Adrenal gland (tissue), 12 donors: ENCODE data around the gene RGS6. TPM values are rescaled to one million over a fixed set of nuclear protein-coding genes. Genes with fewer than 3 reads are reported as not detected.

Source experiments
- DNase-seq, 7 donors: peaks; one replicate each; pipeline ENCODE4 v3.0.0-alpha.2; 2019 to 2020
- H3K27ac ChIP-seq, 5 donors: fragments of 200-600 bp; sonication (generic) in 4 of 5; 1 replicate in 3 of 5; 2 replicates in 2 of 5; pipeline versions ENCODE4 v1.5.1 to v1.8.0; 2016 to 2020; ENCODE audit warnings: mild to moderate bottlenecking in 1 of 5
- H3K27me3 ChIP-seq: fragments of 200-600 bp; 2 replicates; pipeline ENCODE4 v1.8.0; 2021
- H3K36me3 ChIP-seq, 2 donors: fragments of 200-600 bp; replicated peaks in 1 of 2; 1 replicate in 1 of 2; 2 replicates in 1 of 2; pipeline versions ENCODE4 v1.5.1 to v1.8.0; 2018 to 2022
- H3K4me1 ChIP-seq, 2 donors: fragments of 200-600 bp; replicated peaks in 1 of 2; 1 replicate in 1 of 2; 2 replicates in 1 of 2; pipeline versions ENCODE4 v1.5.1 to v1.8.0; 2018 to 2021
- H3K4me3 ChIP-seq, 4 donors: fragments of 200-600 bp; sonication (generic) in 3 of 4; one replicate each; pipeline ENCODE4 v1.5.1; 2016 to 2018
- H3K9me3 ChIP-seq, 3 donors: fragments of 200-600 bp; sonication (generic) in 1 of 3; replicated peaks in 1 of 3; 1 replicate in 2 of 3; 2 replicates in 1 of 3; pipeline versions ENCODE4 v1.5.1 to v1.8.0; 2016 to 2021
- CTCF ChIP-seq, 6 experiments: fragments of 450-650 bp in 4 of 6; fragments of 200-600 bp in 2 of 6; sonication (generic) in 1 of 6; IDR thresholded peaks; 1 replicate in 5 of 6; 2 replicates in 1 of 6; pipeline versions ENCODE4 v1.5.1 to v1.8.0; 2016 to 2021; ENCODE audit warnings: antibody characterized with exemption in 6 of 6, mild to moderate bottlenecking in 2 of 6, moderate library complexity in 1 of 6
- POLR2A ChIP-seq, 2 donors: fragments of 450-650 bp; IDR thresholded peaks; one replicate each; pipeline ENCODE4 v1.6.1; 2017; ENCODE audit warnings: antibody characterized with exemption in 2 of 2, mild to moderate bottlenecking in 2 of 2, moderate library complexity in 1 of 2
- WGBS, 4 donors: extraction: QIAGEN DNeasy Blood & Tissue Kit in 2 of 4; methylation state at CpG; one replicate each; pipeline versions ENCODE4 v1.1.5 to v1.1.7; 2013 to 2017; 5-methylcytosine and 5-hydroxymethylcytosine counted together
- intact Hi-C, 2 donors: fragments of 100-400 bp; cut with DNase I; formaldehyde crosslinking; loops; one replicate each; pipeline versions ENCODE4 v1.14.1 to v1.15.0; 2022 to 2023
- polyA plus RNA-seq, 3 donors: library from polyadenylated mRNA; stranded (reverse); fragments of 200-250 nt in 2 of 3; fragments of 350-450 nt in 1 of 3; fragmentation: Illumina TruSeq in 1 of 3; extraction: RNeasy Lipid Tissue Mini Kit (QIAGEN cat#74804) in 1 of 3; gene quantifications; one replicate each; pipeline ENCODE4 v1.2.3, GENCODE V29; 2013 to 2014
- total RNA-seq, 9 donors: library from RNA; depleted of rRNA in 4 of 9; stranded (reverse); fragments of >200 nt in 4 of 9; fragments of 120-200 nt in 1 of 9; fragmentation: NEBNext Ultra II Directional in 1 of 9; extraction: Animal tissue kit (Norgen Biotek cat#: 25700) in 1 of 9; gene quantifications; one replicate each; pipeline versions ENCODE4 v1.1.0 to v1.2.4, GENCODE V29; 2013 to 2023
- donor health status: healthy with polysubstance abuse.
- donor health status: Bipolar disorder and iron deficiency.
- donor health status: DM: yes; HTN: yes; CAD: no.
- donor health status: DM: no; HTN: no; CAD: no.
- donor health status: DM: no; HTN: no; CAD: no.
- donor health status: DM: yes; HTN: yes; CAD: no.

Gene RGS6
- total and polyA plus RNA-seq, 12 donors = 0.06 to 4.3 (median 0.41) TPM; not detected in 1

- Histone ChIP-seq H3K4me1 (no peaks in the 10 kb centered on the region), H3K36me3 (no peaks in the 10 kb centered on the region), H3K27me3 (no peaks in the 10 kb centered on the region), H3K4me3 (no peak overlapping the region), H3K27ac (no peak overlapping the region), H3K9me3 (no peaks in the 10 kb centered on the region)
- intact Hi-C loops = no loop called here
- DNase-seq = no peak
- WGBS, 4 donors = 46 to 56% (median 49%) methylated on average over 4 of the region's 4 CpGs
- no peak for TF ChIP-seq CTCF (IDR thresholded peaks at IDR 0.05)
- TF ChIP-seq POLR2A (IDR thresholded peaks at IDR 0.05) = no peak
Observed at GRCh38 chr14:72097173-72097783, 165.0 kb downstream of the RGS6 start.

GRCh38 chr14:72098210-72098609, 166.0 kb downstream of the RGS6 start:
- Histone ChIP-seq H3K36me3 (no peaks in the 10 kb centered on the region), H3K4me3 (no peak overlapping the region), H3K4me1 (no peaks in the 10 kb centered on the region), H3K27me3 (no peaks in the 10 kb centered on the region), H3K27ac (no peak overlapping the region), H3K9me3 (no peaks in the 10 kb centered on the region)
- TF ChIP-seq CTCF (IDR thresholded peaks at IDR 0.05) = no peak
- TF ChIP-seq POLR2A (IDR thresholded peaks at IDR 0.05) = no peak
- WGBS, 4 donors = 58 to 67% (median 60%) methylated on average over 4 of the region's 4 CpGs
- intact Hi-C loops = no loop called here
- DNase-seq = no peak

- no peak for DNase-seq
- TF ChIP-seq CTCF (IDR thresholded peaks at IDR 0.05) = no peak
- no peak for TF ChIP-seq POLR2A (IDR thresholded peaks at IDR 0.05)
- Histone ChIP-seq H3K27ac (no peak overlapping the region), H3K9me3 (no peaks in the 10 kb centered on the region), H3K4me3 (no peak overlapping the region), H3K27me3 (no peaks in the 10 kb centered on the region), H3K36me3 (no peaks in the 10 kb centered on the region), H3K4me1 (no peaks in the 10 kb centered on the region)
- 78 to 82% (median 80%) methylated on average over 3 of the region's 3 CpGs for WGBS, 4 donors
- intact Hi-C loops = no loop called here
Observed at GRCh38 chr14:72099566-72099965, 167.3 kb downstream of the RGS6 start.

- no peak for TF ChIP-seq POLR2A (IDR thresholded peaks at IDR 0.05)
- peak; percentile 15 to 43 (median 20) for TF ChIP-seq CTCF (IDR thresholded peaks at IDR 0.05)
- Histone ChIP-seq H3K4me1 (no peaks in the 10 kb centered on the region), H3K27me3 (peaks cover 4% of the 10 kb centered on the region), H3K36me3 (no peaks in the 10 kb centered on the region), H3K9me3 (no peaks in the 10 kb centered on the region), H3K4me3 (no peak overlapping the region), H3K27ac (no peak overlapping the region)
- intact Hi-C loops = no loop called here
- 49 to 55% (median 51%) methylated on average over 12 of the region's 12 CpGs for WGBS, 4 donors
- DNase-seq = peak in 2 of 7 donors; percentile 14 to 24
Observed at GRCh38 chr14:72104011-72104613, 171.9 kb downstream of the RGS6 start.
